Lower leg skin (tissue), 3 donors: ENCODE results near the gene CNTNAP4.

Experiments used
- CTCF ChIP-seq, 3 donors: fragments of 450-650 bp; IDR thresholded peaks; one replicate each; pipeline ENCODE4 v1.5.1; 2016; ENCODE audit warnings: antibody characterized with exemption in 3 of 3, mild to moderate bottlenecking in 3 of 3, moderate library complexity in 2 of 3
- POLR2A ChIP-seq, 2 donors: fragments of 450-650 bp; IDR thresholded peaks; one replicate each; pipeline ENCODE4 v1.6.1; 2016 to 2017; ENCODE audit warnings: antibody characterized with exemption in 2 of 2, mild to moderate bottlenecking in 1 of 2, moderate library complexity in 1 of 2

GRCh38 chr16:76577003-76577402, 299.8 kb downstream of the CNTNAP4 start:
- TF ChIP-seq CTCF (IDR thresholded peaks at IDR 0.05) (no peak), POLR2A (IDR thresholded peaks at IDR 0.05) (no peak)
